Limb (tissue), 2 donors: ENCODE results near the gene NDUFA11.
"Not testable (repeated sequence)": the region's sequence is repeated elsewhere in the genome, so short reads cannot be mapped to it uniquely, and the experiment has no call there.

Source experiments
- DNase-seq, 2 donors: peaks; one replicate each; pipeline ENCODE4 v3.0.0-alpha.2; 2016; ENCODE audit errors: extremely low spot score in 2 of 2

Gene NDUFA11

GRCh38 chr19:5890099-5890498 lies 13.5 kb downstream of the NDUFA11 start:
- DNase-seq: no peak

GRCh38 chr19:5889288-5889971 lies 14.2 kb downstream of the NDUFA11 start:
- DNase-seq: no peak

GRCh38 chr19:5884065-5884811 lies 19.4 kb downstream of the NDUFA11 start:
- DNase-seq: not testable (repeated sequence)

- not testable (repeated sequence) for DNase-seq
Observed at GRCh38 chr19:5883157-5883873, 20.3 kb downstream of the NDUFA11 start.

GRCh38 chr19:5882421-5882968 lies 21.1 kb downstream of the NDUFA11 start:
- DNase-seq: no peak

GRCh38 chr19:5881543-5882299 lies 21.9 kb downstream of the NDUFA11 start:
- DNase-seq: no peak

- peak; percentile 58 to 69 for DNase-seq
Observed at GRCh38 chr19:5880604-5881078, 22.9 kb downstream of the NDUFA11 start.

- no peak for DNase-seq
Observed at GRCh38 chr19:5880196-5880595, 23.4 kb downstream of the NDUFA11 start.

- no peak for DNase-seq
Observed at GRCh38 chr19:5877882-5878281, 25.7 kb downstream of the NDUFA11 start.

- no peak for DNase-seq
Observed at GRCh38 chr19:5877427-5877826, 26.2 kb downstream of the NDUFA11 start.

GRCh38 chr19:5874496-5874895 lies 29.1 kb downstream of the NDUFA11 start:
- DNase-seq: not testable (repeated sequence)

GRCh38 chr19:5873617-5874199 lies 29.9 kb downstream of the NDUFA11 start:
- DNase-seq: no peak

- no peak for DNase-seq
Observed at GRCh38 chr19:5870986-5871394, 32.6 kb downstream of the NDUFA11 start.

- DNase-seq: no peak
Observed at GRCh38 chr19:5867201-5868136, 36.1 kb downstream of the NDUFA11 start.

- no peak for DNase-seq
Observed at GRCh38 chr19:5865772-5866171, 37.8 kb downstream of the NDUFA11 start.

GRCh38 chr19:5864725-5865486 lies 38.7 kb downstream of the NDUFA11 start:
- DNase-seq: no peak

GRCh38 chr19:5864013-5864720 lies 39.4 kb downstream of the NDUFA11 start:
- DNase-seq: no peak

- no peak for DNase-seq
Observed at GRCh38 chr19:5863030-5863665, 40.4 kb downstream of the NDUFA11 start.
